NB4 (cell line): ENCODE data around the gene KCTD4.
"Not testable (repeated sequence)": the region's sequence is repeated elsewhere in the genome, so short reads cannot be mapped to it uniquely, and the experiment has no call there.

ENCODE experiments used
- DNase-seq: peaks from one replicate; pipeline ENCODE4 v3.0.0; 2010; ENCODE audit warnings: low read depth
- H3K4me3 ChIP-seq: one replicate; pipeline ENCODE4 v1.5.1; 2011; ENCODE audit warnings: mild to moderate bottlenecking, low read depth, low read length, moderate library complexity
- CTCF ChIP-seq: IDR thresholded peaks from one replicate; pipeline ENCODE4 v1.5.1; 2012; ENCODE audit warnings: low read depth, low read length
- MAX ChIP-seq: IDR thresholded peaks from 2 replicates; pipeline ENCODE4 v1.6.1; 2011; ENCODE audit warnings: low read depth, low read length
- MYC ChIP-seq: IDR thresholded peaks from 2 replicates; pipeline ENCODE4 v1.6.1; 2011; ENCODE audit warnings: low read depth, low read length
- POLR2A ChIP-seq: IDR thresholded peaks from 2 replicates; pipeline ENCODE4 v1.6.1; 2011; ENCODE audit warnings: mild to moderate bottlenecking; ENCODE audit not compliant: insufficient read length; ENCODE audit errors: extremely low read depth

The KCTD4 gene

GRCh38 chr13:45194081-45194939 lies 6.5 kb downstream of the KCTD4 start:
- no peak overlapping the region for H3K4me3 ChIP-seq
- no peak for DNase-seq
- no peak for TF ChIP-seq MYC
- no peak for TF ChIP-seq CTCF
- TF ChIP-seq MAX: no peak
- TF ChIP-seq POLR2A: no peak

GRCh38 chr13:45191874-45192273 lies 9.0 kb downstream of the KCTD4 start:
- DNase-seq: no peak
- no peak for TF ChIP-seq MYC
- TF ChIP-seq CTCF: no peak
- no peak for TF ChIP-seq POLR2A
- TF ChIP-seq MAX: no peak
- no peak overlapping the region for H3K4me3 ChIP-seq

GRCh38 chr13:45189511-45189910 lies 11.3 kb downstream of the KCTD4 start:
- DNase-seq: peak; percentile 53
- H3K4me3 ChIP-seq: not testable (repeated sequence)

- DNase-seq, H3K4me3 ChIP-seq: not testable (repeated sequence)
Measured at GRCh38 chr13:45189077-45189476, 11.8 kb downstream of the KCTD4 start.

GRCh38 chr13:45185286-45185685 lies 15.6 kb downstream of the KCTD4 start:
- no peak overlapping the region for H3K4me3 ChIP-seq
- TF ChIP-seq MYC (no peak), MAX (no peak), CTCF (no peak), POLR2A (no peak)
- no peak for DNase-seq

GRCh38 chr13:45184693-45185092 lies 16.2 kb downstream of the KCTD4 start:
- TF ChIP-seq CTCF (no peak), MYC (no peak), POLR2A (no peak), MAX (no peak)
- DNase-seq: no peak
- no peak overlapping the region for H3K4me3 ChIP-seq
